Activated naive CD8-positive, alpha-beta T cell treated with anti-CD3 and anti-CD28 coated beads, Interleukin-2, amount 50 U/mL, for 24 hours (primary cell): ENCODE results near the gene POMT1.

Experiments used
- ATAC-seq: fragments of 150-1000 bp; cut with Tn5 transposase; one replicate; pipeline ENCODE4 v1.10.0; 2021
- DNase-seq: peaks from one replicate; pipeline ENCODE4 v3.0.0; 2021
- H3K27ac Mint-ChIP-seq: one replicate; pipeline ENCODE4 v1.8.0; 2021; ENCODE audit warnings: mild to moderate bottlenecking, mixed read lengths
- H3K27me3 Mint-ChIP-seq: one replicate; pipeline ENCODE4 v1.8.0; 2021; ENCODE audit warnings: mixed read lengths
- H3K36me3 Mint-ChIP-seq: one replicate; pipeline ENCODE4 v1.8.0; 2021; ENCODE audit warnings: low read depth, mixed read lengths
- H3K4me1 Mint-ChIP-seq: one replicate; pipeline ENCODE4 v1.8.0; 2021; ENCODE audit warnings: mixed read lengths
- H3K4me3 Mint-ChIP-seq: one replicate; pipeline ENCODE4 v1.8.0; 2021; ENCODE audit warnings: mild to moderate bottlenecking, moderate library complexity, mixed read lengths
- H3K9me3 Mint-ChIP-seq: one replicate; pipeline ENCODE4 v1.8.0; 2021; ENCODE audit warnings: mixed read lengths

Gene POMT1

DNA sequence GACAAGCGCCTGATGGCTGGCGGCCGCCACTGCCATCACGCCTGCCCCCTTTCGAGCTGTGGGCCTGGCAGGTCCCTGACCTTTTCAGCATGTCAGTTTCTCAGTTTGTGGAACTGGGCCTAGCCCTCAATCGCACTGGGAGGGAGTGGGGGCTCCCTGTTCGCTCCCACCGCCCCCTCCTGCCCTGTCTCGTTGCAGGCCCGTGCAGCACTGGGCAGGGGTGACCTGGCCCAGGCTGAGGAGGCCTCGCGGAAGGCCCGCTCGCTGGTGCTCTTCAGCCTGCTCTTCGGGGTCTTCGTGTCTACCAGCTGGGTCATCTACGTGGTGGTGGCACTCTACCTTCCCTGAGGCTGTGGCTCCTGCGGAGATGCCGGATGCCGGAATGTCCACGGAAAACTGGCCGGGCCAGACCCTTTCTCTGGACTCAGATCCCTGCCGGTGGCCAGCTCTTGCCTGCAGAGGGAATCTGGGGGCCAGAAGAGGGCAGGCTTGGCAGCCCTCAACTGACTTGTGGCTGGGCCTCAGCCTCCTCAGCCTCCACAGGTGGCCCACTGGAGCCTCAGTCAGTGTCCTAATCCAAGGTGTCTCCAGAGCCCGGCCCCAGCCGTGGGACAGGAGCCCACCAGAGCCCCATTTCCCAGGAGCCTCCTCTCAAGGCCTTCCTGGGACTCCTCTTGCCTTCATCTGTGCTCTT, 55.3 kb downstream of the POMT1 start:
- Mint-ChIP-seq H3K36me3 (no peaks in the 10 kb centered on the region), H3K27ac (no peak overlapping the region), H3K4me1 (no peaks in the 10 kb centered on the region), H3K27me3 (peaks cover 26% of the 10 kb centered on the region), H3K9me3 (peaks cover 4% of the 10 kb centered on the region), H3K4me3 (no peak overlapping the region)
- ATAC-seq (no peak), DNase-seq (no peak)

DNA sequence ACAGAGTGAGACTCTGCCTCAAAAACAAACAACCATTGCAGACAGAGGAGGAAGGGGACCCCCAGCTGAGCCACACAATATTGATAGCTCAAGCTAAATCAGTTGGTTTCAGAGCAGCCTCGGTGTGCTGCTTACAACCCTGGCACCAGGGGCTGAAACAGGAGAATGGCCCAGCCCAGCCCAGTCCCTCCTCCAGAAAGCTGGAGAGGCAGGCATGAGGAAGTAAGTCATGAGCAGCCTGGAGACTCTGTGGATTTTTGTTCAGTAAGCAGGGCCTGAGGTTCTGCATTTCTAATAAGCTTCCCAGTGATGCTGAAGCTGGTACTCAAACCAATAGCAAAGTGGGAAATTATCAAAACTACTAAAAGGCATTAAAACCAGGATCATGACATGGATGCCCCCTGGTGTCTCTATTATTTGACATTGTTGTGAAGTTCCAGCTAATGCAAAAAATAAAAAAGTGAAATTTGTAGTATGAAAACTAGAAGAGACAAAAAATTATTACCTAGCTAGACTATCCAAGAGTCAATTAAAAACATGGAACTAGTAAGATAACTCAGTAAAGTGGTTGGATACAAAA, 56.8 kb downstream of the POMT1 start:
- Mint-ChIP-seq H3K4me1 (no peaks in the 10 kb centered on the region), H3K4me3 (no peak overlapping the region), H3K27me3 (peaks cover 18% of the 10 kb centered on the region), H3K27ac (no peak overlapping the region), H3K9me3 (peaks cover 4% of the 10 kb centered on the region), H3K36me3 (no peaks in the 10 kb centered on the region)
- DNase-seq (no peak), ATAC-seq (no peak)

DNA sequence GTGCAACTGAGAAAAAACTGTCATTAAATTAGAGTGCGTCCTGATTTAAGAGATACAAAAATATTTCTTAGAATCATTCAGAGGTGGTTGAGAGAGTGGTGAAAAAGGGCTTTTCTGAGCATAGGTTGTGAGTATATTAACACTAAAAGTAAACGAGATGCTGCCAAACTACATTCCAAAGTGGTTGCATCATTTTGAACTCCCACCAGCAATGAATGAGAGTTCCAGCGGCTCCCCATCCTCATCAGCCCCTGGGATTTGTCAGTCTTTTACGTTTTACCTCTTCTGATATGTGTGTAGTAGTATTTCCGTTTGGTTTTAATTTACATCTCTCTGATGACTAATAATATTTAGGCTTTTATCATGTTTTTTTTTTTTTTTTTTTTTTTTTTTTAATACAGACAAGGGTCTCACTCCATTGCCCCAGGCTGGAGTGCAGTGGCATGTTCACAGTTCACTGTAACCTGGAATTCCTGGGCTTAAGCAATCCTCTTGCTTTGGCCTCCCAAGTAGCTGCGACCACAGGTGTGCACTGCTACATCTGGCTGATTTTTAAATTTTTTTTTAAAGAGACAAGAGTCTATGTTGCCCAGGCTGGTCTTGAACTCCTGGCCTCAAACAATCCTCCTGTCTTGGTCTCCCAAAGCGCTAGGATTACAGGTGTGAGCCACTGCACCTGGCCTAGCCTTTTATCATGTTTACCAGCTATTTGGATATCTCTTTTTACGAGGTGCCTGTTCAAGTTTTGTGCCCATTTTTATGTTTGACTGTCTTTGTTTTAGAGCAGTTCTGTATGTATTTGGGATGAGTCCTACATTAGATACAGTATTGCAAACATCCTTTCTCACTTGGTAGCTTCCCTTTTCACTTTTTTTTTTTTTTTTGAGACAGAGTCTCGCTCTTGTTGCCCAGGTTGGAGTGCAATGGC, 59.6 kb downstream of the POMT1 start:
- ATAC-seq = no peak

DNA sequence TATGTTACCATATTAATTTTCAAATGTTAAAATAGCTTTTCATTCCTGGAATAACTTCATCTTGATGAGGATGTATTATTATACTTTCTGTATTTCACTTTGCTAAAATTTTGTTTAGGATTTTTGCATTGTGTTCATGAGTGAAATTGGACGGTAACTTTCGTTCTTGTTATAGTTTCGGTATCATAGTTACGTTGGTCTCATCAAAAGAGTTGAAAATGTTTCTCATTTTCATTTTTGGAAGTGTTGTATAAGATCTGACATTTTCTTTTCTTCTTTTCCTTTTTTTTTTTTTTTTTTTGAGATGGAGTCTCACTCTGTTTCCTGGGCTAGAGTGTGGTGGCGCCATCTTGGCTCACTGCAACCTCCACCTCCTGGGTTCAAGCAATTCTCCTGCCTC, 62.7 kb downstream of the POMT1 start:
- no peak overlapping the region for H3K27ac Mint-ChIP-seq
- H3K9me3 Mint-ChIP-seq = peaks cover 4% of the 10 kb centered on the region

More for the DNA sequence above, 59.6 kb downstream of the POMT1 start:
- Mint-ChIP-seq H3K9me3 (peaks cover 4% of the 10 kb centered on the region), H3K4me1 (no peaks in the 10 kb centered on the region), H3K27ac (no peak overlapping the region), H3K36me3 (no peaks in the 10 kb centered on the region), H3K4me3 (no peak overlapping the region), H3K27me3 (no peaks in the 10 kb centered on the region)
- no peak for DNase-seq

DNA sequence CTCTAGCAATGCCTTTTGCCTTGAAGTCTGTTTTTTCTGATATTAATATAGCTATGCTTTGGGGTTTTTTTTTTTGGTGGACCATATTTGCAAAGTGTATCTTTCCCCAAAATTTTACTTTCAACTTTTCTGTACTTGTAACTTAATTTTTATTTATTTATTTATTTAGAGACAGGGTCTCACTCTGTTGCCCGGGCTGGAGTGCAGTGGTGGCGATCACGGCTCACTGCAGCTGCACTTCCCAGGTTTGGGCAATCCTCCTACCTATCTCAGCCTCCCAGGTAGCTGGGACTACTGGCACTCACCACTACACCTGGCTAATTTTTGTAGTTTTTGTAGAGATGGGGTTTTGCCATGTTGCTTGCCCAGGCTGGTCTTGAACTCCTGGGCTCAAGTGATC, 63.4 kb downstream of the POMT1 start:
- DNase-seq = no peak
- Mint-ChIP-seq H3K9me3 (peaks cover 4% of the 10 kb centered on the region), H3K4me1 (no peaks in the 10 kb centered on the region), H3K4me3 (no peak overlapping the region), H3K36me3 (peaks cover 7% of the 10 kb centered on the region), H3K27ac (no peak overlapping the region), H3K27me3 (no peaks in the 10 kb centered on the region)
- no peak for ATAC-seq

More for the DNA sequence above, 62.7 kb downstream of the POMT1 start:
- DNase-seq = no peak
- no peaks in the 10 kb centered on the region for H3K27me3 Mint-ChIP-seq
- H3K4me1 Mint-ChIP-seq = no peaks in the 10 kb centered on the region
- H3K36me3 Mint-ChIP-seq = peaks cover 7% of the 10 kb centered on the region
- no peak overlapping the region for H3K4me3 Mint-ChIP-seq
- ATAC-seq = no peak

DNA sequence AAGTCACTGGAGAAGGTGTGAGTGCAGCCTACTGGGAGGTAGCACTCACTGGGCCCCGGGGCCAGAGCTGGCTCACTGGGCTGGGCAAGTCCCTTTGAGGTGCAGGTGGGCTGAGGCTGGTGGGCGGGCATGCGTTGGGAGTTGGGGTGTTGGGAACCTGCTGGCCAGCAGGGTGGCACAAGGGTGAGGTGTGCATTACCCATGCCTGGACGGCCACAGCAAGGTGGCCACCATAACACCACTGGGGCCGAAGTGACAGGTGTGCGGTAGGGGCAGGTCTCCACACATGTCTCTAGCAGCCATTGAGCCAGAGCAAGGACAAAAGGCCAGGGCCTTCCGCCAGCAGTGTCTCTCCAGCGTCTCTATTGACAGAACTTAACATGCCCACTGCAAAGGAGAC, 65.2 kb downstream of the POMT1 start:
- no peak overlapping the region for H3K27ac Mint-ChIP-seq
- no peak for ATAC-seq
- no peaks in the 10 kb centered on the region for H3K4me1 Mint-ChIP-seq
- H3K4me3 Mint-ChIP-seq = no peak overlapping the region
- H3K9me3 Mint-ChIP-seq = peaks cover under 1% of the 10 kb centered on the region
- H3K36me3 Mint-ChIP-seq = peaks cover 14% of the 10 kb centered on the region
- DNase-seq = no peak
- H3K27me3 Mint-ChIP-seq = no peaks in the 10 kb centered on the region
